ENCODE data around the gene LRRC8E.
A peak's percentile ranks its signal among the peaks of the same experiment; 100 is the strongest.

The LRRC8E gene

GRCh38 chr19:7922836-7923195 lies 34.5 kb downstream of the LRRC8E start:
- no peak overlapping the region for H3K4me3 ChIP-seq (ENCODE audit: low read length)
- peaks cover 15% of the 10 kb centered on the region for H3K27me3 ChIP-seq (ENCODE audit: insufficient read depth, low read length)
- no peaks in the 10 kb centered on the region; the same call in 1 of the 2 replicates for H3K4me1 ChIP-seq (ENCODE audit: insufficient read depth, low read length)
- no peak overlapping the region for H3K27ac ChIP-seq (ENCODE audit: low read length)
- H3K9me3 ChIP-seq (ENCODE audit: insufficient read depth, low read depth, low read length), result no peaks in the 10 kb centered on the region
- peaks cover 7% of the 10 kb centered on the region; the same call in 1 of the 2 replicates for H3K36me3 ChIP-seq (ENCODE audit: insufficient read depth, low read depth, low read length)
- no peak overlapping the region for H3K9ac ChIP-seq (ENCODE audit: low read depth, low read length)

DNA sequence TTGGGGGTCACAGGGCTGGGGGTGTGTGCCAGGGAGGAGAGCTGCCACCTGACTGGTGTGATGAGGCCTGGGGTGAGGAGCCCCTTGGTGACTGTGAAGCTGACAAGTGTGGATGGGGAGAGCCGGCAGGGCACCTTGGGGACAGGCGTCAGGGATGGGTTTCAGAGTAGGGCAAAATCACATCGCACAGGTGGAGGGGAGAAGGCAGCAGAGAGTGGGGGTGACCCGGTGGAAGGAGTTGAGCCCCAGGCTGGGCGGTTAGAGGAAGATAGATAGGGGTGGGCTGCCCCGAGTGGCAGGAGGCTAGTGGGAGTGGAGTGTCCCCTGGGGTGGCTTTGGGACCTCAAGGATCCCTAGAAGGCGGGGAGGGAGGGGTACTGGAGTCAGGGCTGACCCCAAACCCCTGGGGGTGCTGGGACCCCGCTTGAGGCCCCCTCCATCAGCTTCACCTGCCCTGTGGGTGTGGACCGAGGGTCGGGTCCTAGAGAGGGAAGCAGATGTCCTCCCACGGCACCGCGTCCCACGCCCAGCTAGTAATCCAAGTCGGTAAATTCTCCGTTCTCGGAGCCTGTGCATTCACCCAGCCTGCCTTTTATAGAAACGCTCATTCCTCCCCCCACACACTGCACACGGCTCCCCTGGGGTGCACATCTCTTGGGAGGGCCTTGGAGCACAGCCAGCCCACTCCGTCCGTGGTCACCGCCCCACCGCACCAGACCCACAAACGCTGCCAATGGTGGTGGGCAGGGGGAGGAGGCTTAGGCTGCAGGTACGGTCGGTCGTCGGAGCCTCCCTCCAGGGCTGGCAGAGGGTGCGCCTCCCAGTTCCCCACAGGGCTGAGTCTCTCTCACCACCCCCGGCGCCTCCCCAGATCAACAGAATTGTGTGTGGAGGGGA lies 35.2 kb downstream of the LRRC8E start:
- Histone ChIP-seq H3K9ac (ENCODE audit: low read depth, low read length) (no peak overlapping the region), H3K4me3 (ENCODE audit: low read length) (no peak overlapping the region), H3K27me3 (ENCODE audit: insufficient read depth, low read length) (peaks cover 8% of the 10 kb centered on the region), H3K4me1 (ENCODE audit: insufficient read depth, low read length) (no peaks in the 10 kb centered on the region; the same call in 1 of the 2 replicates), H3K27ac (ENCODE audit: low read length) (no peak overlapping the region), H3K36me3 (ENCODE audit: insufficient read depth, low read depth, low read length) (peaks cover 7% of the 10 kb centered on the region; the same call in 1 of the 2 replicates), H3K9me3 (ENCODE audit: insufficient read depth, low read depth, low read length) (no peaks in the 10 kb centered on the region)

DNA sequence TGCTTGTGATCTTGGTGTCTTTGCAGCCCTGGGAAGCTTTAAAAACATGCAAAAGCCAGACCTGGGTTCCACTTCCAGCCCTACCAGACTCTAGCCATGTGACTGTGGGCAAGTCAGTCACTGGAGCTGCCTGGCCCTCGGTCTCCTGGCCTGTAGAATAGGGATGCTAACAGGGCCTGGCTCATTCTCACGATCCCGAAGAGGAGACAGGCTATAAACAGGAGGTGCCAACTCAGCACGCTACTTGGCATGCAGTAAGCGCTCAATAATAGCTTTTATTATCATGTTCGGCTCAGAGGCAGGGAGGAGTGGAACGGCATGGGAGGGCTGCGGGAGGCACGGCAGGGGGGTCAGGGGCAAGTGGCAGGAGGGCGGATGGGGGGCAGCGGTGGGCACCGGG lies 35.9 kb downstream of the LRRC8E start:
- H3K4me3 ChIP-seq (ENCODE audit: low read length), result no peak overlapping the region
- no peak overlapping the region for H3K9ac ChIP-seq (ENCODE audit: low read depth, low read length)

GRCh38 chr19:7924651-7925170 lies 36.4 kb downstream of the LRRC8E start:
- Histone ChIP-seq H3K4me1 (ENCODE audit: insufficient read depth, low read length) (no peaks in the 10 kb centered on the region; the same call in 1 of the 2 replicates), H3K4me3 (ENCODE audit: low read length) (peak overlapping the region; percentile 56; the same call in 1 of the 2 replicates), H3K36me3 (ENCODE audit: insufficient read depth, low read depth, low read length) (peaks cover 7% of the 10 kb centered on the region; the same call in 1 of the 2 replicates), H3K27me3 (ENCODE audit: insufficient read depth, low read length) (no peaks in the 10 kb centered on the region), H3K9ac (ENCODE audit: low read depth, low read length) (no peak overlapping the region), H3K9me3 (ENCODE audit: insufficient read depth, low read depth, low read length) (no peaks in the 10 kb centered on the region), H3K27ac (ENCODE audit: low read length) (no peak overlapping the region)

More for the DNA sequence above, 35.9 kb downstream of the LRRC8E start:
- peaks cover 7% of the 10 kb centered on the region; the same call in 1 of the 2 replicates for H3K36me3 ChIP-seq (ENCODE audit: insufficient read depth, low read depth, low read length)
- H3K4me1 ChIP-seq (ENCODE audit: insufficient read depth, low read length), result no peaks in the 10 kb centered on the region; the same call in 1 of the 2 replicates
- H3K27me3 ChIP-seq (ENCODE audit: insufficient read depth, low read length), result peaks cover under 1% of the 10 kb centered on the region; the same call in 1 of the 2 replicates
- no peak overlapping the region for H3K27ac ChIP-seq (ENCODE audit: low read length)
- no peaks in the 10 kb centered on the region for H3K9me3 ChIP-seq (ENCODE audit: insufficient read depth, low read depth, low read length)

- no peaks in the 10 kb centered on the region for H3K9me3 ChIP-seq (ENCODE audit: insufficient read depth, low read depth, low read length)
- H3K9ac ChIP-seq (ENCODE audit: low read depth, low read length), result no peak overlapping the region
- H3K4me1 ChIP-seq (ENCODE audit: insufficient read depth, low read length), result no peaks in the 10 kb centered on the region; the same call in 1 of the 2 replicates
- no peak overlapping the region for H3K27ac ChIP-seq (ENCODE audit: low read length)
- H3K4me3 ChIP-seq (ENCODE audit: low read length), result peak overlapping the region; percentile 56; the same call in 1 of the 2 replicates
- H3K36me3 ChIP-seq (ENCODE audit: insufficient read depth, low read depth, low read length), result peaks cover 11% of the 10 kb centered on the region
- H3K27me3 ChIP-seq (ENCODE audit: insufficient read depth, low read length), result no peaks in the 10 kb centered on the region
These were observed 37.0 kb downstream of the LRRC8E start for GRCh38 chr19:7925171-7925851.

DNA sequence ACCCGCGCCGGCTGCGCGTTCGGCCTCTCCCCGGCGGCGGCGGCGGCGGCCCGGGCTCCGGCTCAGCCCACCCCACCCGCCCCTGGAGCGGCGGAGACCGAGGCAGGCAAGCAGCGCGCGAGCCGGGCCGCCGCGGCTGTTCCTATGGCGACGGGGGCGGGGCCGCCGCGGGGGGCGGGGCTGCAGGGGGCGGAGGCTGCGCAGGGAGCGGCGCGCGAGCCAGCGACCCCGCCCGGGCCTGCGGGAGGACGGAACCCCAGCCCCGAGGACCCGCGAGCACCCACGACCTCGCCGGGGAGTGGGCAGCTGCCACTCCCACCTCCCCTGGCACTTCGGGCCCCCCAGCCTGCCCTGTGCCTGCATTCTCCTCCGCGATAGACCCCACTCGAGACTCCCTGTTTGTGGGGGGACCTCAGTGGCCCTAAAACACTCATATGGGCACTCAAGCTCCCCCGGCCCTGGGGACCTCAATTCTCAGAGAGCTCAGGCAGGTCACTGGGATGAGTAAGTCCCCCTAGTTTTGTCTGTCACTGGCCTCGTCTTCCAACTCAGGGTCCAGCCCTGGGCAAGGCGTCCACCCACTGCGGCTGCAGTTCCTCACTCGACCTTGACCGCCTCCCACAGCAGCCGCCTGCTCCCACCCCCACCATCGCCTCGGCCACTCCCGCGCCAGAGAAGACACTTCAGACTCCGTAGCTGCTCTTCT lies 37.9 kb downstream of the LRRC8E start, which contains the start of gene CTXN1:
Gene CTXN1, minus strand, starts transcription at position 115 of the 706 bp plus-strand sequence. CDS start 597 bp downstream, outside the sequence.
- Histone ChIP-seq H3K27me3 (ENCODE audit: insufficient read depth, low read length) (no peaks in the 10 kb centered on the region), H3K27ac (ENCODE audit: low read length) (no peak within 1 kb of the TSS), H3K9me3 (ENCODE audit: insufficient read depth, low read depth, low read length) (no peaks in the 10 kb centered on the region), H3K4me1 (ENCODE audit: insufficient read depth, low read length) (no peaks in the 10 kb centered on the region; the same call in 1 of the 2 replicates), H3K9ac (ENCODE audit: low read depth, low read length) (peak within 1 kb of the TSS; percentile 55; the same call in 1 of the 2 replicates), H3K36me3 (ENCODE audit: insufficient read depth, low read depth, low read length) (peaks cover 20% of the 10 kb centered on the region), H3K4me3 (ENCODE audit: low read length) (peak within 1 kb of the TSS; percentile 68)

GRCh38 chr19:7926727-7927604 lies 38.7 kb downstream of the LRRC8E start:
- Histone ChIP-seq H3K36me3 (ENCODE audit: insufficient read depth, low read depth, low read length) (peaks cover 26% of the 10 kb centered on the region), H3K9ac (ENCODE audit: low read depth, low read length) (no peak overlapping the region; the same call in 1 of the 2 replicates), H3K4me1 (ENCODE audit: insufficient read depth, low read length) (no peaks in the 10 kb centered on the region; the same call in 1 of the 2 replicates), H3K27me3 (ENCODE audit: insufficient read depth, low read length) (no peaks in the 10 kb centered on the region), H3K27ac (ENCODE audit: low read length) (no peak overlapping the region), H3K4me3 (ENCODE audit: low read length) (peak overlapping the region; percentile 68; the same call in 1 of the 2 replicates), H3K9me3 (ENCODE audit: insufficient read depth, low read depth, low read length) (no peaks in the 10 kb centered on the region)

DNA sequence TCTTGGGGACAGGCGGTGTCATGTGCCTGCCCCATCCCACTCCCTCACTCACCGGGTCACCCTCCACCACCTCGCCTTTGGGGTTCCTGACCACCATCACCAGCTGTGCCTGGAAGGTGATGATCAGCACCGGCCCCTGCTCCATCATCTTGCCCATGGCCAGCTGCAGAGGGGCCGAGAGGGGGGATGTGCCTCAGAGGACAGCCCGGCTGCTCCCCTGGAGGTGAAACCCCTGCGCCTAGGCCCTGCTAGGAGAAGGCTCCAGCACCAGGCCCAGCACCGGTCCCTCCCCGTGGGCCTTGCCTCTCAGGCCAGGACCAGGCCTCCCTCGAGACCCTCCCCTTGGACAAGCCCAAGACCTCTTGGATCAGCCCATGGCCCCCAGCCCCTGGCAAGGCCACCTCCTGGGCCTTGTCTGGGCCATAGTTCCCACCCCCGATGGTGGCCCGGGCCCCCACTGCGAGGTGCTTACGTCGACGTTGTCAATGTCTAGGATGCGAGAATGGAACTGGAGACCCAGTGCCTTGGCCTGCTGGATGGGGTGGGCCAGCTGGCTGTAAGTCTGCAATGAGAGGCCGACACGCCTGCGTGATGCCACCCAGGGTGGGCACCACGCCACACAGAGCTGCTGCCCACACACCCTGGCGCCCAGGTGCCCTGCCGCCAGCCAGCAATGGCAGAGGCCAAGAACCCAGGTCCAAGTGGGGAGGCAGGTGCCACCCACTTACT lies 39.5 kb downstream of the LRRC8E start:
- no peak overlapping the region for H3K4me3 ChIP-seq (ENCODE audit: low read length)
- no peaks in the 10 kb centered on the region for H3K9me3 ChIP-seq (ENCODE audit: insufficient read depth, low read depth, low read length)
- peaks cover 28% of the 10 kb centered on the region for H3K36me3 ChIP-seq (ENCODE audit: insufficient read depth, low read depth, low read length)
- H3K4me1 ChIP-seq (ENCODE audit: insufficient read depth, low read length), result no peaks in the 10 kb centered on the region; the same call in 1 of the 2 replicates
- H3K27ac ChIP-seq (ENCODE audit: low read length), result no peak overlapping the region
- no peak overlapping the region for H3K9ac ChIP-seq (ENCODE audit: low read depth, low read length)
- H3K27me3 ChIP-seq (ENCODE audit: insufficient read depth, low read length), result no peaks in the 10 kb centered on the region

DNA sequence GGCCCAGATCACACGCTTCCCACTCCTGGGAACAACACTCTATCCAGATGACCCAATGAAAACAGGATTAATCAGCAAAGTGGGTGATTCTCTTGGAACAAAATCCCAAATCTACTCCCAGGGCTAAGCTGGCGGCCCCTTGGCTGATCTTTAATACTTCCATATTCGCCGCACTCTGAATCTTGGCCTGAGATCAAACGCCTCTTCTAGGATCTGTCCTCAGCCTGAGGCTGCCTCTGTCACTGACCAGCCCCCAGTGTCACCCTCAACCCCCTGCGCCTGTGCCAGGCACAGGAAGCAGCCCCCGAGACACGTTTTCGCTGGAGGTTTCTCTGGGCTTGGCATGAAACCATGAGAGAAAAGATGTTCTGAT lies 40.0 kb downstream of the LRRC8E start:
- Histone ChIP-seq H3K9ac (ENCODE audit: low read depth, low read length) (no peak overlapping the region), H3K9me3 (ENCODE audit: insufficient read depth, low read depth, low read length) (no peaks in the 10 kb centered on the region), H3K4me3 (ENCODE audit: low read length) (no peak overlapping the region), H3K27me3 (ENCODE audit: insufficient read depth, low read length) (no peaks in the 10 kb centered on the region), H3K4me1 (ENCODE audit: insufficient read depth, low read length) (no peaks in the 10 kb centered on the region; the same call in 1 of the 2 replicates), H3K27ac (ENCODE audit: low read length) (no peak overlapping the region), H3K36me3 (ENCODE audit: insufficient read depth, low read depth, low read length) (peaks cover 34% of the 10 kb centered on the region)

Data from iPS-20b (cell line).